GM12872 (cell line): ENCODE measurements around the gene ADAMTS15.

Experiments
- TF ChIP-seq, protein P1 (sequence below): IDR thresholded peaks from 3 replicates; pipeline ENCODE4 v1.5.1; 2011; ENCODE audit warnings: low read depth, mild to moderate bottlenecking, low read length, moderate library complexity; ENCODE audit not compliant: insufficient read depth

Gene ADAMTS15

DNA sequence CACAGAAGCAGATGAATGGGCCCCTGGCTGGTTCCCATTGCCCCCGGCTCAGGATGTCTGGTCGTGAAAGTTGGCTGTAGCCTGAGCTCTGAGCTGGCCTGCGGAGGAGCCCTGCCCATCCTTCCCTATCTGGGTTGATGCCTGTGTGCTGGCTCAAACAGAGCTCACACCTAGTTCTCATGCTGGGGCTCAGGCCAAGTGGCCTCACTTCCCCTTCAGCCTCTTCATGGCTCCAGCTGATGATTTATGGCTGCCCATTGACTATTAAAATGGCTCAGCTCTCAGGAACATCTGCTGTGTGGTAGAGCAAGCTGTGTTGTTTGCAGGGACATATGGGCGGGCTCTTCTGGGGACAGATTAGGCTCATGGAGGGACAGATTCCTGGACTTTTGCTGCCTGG is 64.7 kb downstream of the ADAMTS15 start:
- TF ChIP-seq, protein P1, sequence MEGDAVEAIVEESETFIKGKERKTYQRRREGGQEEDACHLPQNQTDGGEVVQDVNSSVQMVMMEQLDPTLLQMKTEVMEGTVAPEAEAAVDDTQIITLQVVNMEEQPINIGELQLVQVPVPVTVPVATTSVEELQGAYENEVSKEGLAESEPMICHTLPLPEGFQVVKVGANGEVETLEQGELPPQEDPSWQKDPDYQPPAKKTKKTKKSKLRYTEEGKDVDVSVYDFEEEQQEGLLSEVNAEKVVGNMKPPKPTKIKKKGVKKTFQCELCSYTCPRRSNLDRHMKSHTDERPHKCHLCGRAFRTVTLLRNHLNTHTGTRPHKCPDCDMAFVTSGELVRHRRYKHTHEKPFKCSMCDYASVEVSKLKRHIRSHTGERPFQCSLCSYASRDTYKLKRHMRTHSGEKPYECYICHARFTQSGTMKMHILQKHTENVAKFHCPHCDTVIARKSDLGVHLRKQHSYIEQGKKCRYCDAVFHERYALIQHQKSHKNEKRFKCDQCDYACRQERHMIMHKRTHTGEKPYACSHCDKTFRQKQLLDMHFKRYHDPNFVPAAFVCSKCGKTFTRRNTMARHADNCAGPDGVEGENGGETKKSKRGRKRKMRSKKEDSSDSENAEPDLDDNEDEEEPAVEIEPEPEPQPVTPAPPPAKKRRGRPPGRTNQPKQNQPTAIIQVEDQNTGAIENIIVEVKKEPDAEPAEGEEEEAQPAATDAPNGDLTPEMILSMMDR: no peak

DNA sequence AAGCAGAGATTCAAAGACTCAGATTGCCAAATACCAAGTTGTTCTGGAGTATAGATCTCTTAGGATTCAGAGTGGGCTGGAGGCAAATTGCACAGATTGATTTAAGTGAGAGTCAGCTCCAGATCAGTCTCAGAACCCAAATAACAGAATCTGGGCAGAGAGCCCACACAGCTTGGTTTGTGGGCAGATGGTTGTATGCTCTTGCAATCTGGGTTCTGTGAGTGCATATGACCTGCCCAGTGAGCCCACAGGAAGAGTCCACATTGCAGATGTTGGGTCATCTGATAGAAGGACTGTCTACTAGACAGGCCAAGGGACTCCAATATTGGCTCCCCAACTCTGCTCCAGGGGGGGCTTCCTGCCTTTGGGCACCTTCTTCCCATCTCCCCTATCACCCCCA is 65.9 kb downstream of the ADAMTS15 start:
- TF ChIP-seq, protein P1: no peak

DNA sequence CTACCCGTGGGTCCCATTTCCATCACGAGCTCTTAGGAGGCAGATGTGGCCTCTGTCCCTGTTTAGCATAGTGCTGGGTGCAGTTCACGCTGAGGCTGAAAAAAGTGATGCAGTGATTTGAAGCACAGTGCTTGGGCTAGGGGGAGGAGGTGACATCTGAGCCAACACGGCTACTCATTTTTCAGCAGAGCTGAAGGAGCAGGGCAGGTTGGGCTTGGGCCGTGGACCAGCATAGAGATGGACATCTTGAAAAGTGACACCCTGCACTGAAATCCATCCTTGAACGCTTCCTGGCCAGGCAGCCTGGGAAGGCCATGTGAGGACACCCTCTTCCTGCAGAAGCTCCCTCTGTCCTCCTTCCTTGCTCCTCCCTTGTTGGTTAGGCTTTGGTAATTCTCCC is 66.4 kb downstream of the ADAMTS15 start:
- TF ChIP-seq, protein P1: no peak

DNA sequence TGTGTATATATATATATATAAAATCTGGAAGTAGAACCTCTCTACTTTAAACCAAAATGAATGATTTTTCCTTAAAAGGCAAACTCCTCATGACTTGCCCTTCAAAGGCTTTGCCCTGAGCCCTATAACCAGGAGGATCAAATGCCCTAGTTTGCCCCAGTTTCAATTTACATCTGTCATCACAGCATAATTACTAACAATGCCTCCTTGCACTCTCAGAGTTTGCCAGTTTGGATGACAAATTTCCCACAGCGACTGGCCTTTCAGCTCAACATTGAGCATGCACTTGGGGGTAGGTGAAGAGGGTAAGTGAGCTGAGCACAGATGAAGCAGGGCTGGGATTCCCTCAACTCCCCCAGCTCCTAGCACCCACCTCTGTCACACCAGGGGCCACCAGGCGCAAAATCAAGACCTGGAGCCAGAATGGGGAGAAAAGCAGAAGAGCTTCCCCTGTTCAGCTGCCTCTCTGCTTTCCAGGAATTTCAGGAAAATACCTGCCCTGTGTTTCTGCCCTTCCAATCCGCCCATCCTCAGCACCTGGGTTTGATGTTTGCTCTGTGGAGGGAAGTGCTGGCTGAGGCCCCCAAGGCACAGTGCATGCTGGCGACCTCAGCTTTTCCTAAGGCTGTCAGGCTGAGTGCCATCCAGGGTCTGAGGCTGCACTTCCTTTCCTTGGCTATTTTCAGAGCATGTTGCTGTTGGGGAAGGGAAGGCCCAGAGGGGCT is 67.5 kb downstream of the ADAMTS15 start:
- TF ChIP-seq, protein P1: no peak

DNA sequence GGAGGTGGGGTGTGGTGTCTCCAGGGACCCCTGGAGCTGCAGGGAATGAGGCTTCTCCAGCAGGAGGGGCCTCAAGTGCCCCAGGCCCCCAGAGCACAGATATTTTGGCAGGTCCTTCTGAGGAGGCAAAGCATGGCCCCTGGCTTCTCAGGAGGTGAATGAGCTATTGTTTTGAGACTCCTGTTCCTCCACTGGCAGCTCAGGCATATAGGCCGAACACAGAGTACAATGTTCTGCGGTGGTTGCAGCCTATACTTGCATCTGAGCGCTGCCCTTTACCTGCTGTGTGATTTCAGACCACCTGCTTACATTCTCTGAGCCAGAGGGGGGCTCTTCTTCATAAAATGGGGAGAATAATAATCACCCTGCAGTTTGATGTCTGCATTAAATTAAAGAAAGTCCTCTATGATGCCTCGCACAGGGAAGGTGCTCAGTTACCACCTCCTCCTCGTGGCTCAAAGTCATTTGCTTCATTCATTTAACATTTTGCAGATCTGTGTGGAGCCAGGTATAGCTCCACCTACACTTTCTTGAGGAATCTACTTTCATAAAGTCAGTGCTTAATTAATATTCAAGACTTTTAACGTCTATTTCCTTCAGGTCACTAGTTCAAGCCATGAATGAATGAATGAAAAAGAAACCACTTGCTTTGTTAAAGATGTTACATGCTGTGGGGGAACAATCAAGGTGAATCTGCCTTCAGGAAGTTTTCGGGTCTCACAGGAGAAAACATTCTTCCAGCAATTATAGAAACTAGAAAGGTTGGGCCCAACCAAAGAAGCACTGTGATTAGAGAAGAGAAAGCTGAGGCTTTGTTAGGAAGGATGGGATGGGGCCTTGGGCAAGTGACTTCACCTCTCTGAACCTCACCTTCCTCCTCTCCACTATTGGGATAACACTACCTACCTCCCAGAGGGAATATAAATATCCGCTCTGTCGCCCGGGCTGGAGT is 68.4 kb downstream of the ADAMTS15 start:
- TF ChIP-seq, protein P1: no peak

DNA sequence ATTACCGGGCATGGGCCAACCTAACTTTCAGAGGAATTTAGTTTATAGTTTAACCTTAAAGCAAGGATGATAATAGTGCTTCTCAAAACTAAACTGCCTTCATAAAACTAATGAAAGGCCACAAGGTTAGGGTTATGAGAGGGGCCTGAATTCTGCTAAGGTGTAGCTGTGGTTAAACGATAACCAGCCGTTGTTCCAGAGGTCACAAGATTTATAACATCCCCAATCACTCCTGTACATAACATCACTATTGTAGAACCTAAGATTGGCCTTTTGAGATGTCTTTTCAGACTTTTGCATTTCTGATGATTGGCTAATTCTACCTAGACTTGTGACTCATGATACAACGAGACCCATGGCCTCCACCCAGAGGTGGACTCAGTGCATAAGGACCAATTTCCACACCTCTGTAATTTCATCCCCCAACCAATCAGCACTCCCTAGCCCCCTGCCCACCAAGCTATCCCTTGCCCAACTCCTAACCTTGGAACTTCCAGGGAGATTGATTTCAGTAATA is 69.8 kb downstream of the ADAMTS15 start:
- TF ChIP-seq, protein P1: no peak
